Liver (tissue), 9 donors: ENCODE data around the gene SLC31A1. TPM values are rescaled to one million over a fixed set of nuclear protein-coding genes. Genes with fewer than 3 reads are reported as not detected.

Experiments used
- DNase-seq: peaks from one replicate; pipeline ENCODE4 v3.0.0-alpha.2; 2017; ENCODE audit warnings: low spot score
- H3K27ac ChIP-seq, 2 donors: one replicate each; pipeline ENCODE4 v1.7.0; 2013; ENCODE audit warnings: inconsistent platforms in 2 of 2, low read length in 2 of 2, control low read depth in 1 of 2, low read depth in 1 of 2, mild to moderate bottlenecking in 1 of 2
- H3K27me3 ChIP-seq, 4 donors: one replicate each; pipeline versions ENCODE4 v1.6.1 to v1.7.0; 2013; ENCODE audit warnings: low read length in 3 of 4, inconsistent platforms in 1 of 4, mild to moderate bottlenecking in 1 of 4, moderate library complexity in 1 of 4; ENCODE audit not compliant: control insufficient read depth in 4 of 4, insufficient read depth in 4 of 4
- H3K36me3 ChIP-seq, 4 donors: one replicate each; pipeline versions ENCODE4 v1.6.1 to v1.7.0; 2013; ENCODE audit warnings: low read length in 3 of 4, mild to moderate bottlenecking in 3 of 4, low read depth in 1 of 4, moderate library complexity in 1 of 4; ENCODE audit not compliant: control insufficient read depth in 4 of 4, insufficient read depth in 3 of 4
- H3K4me1 ChIP-seq, 4 donors: one replicate each; pipeline versions ENCODE4 v1.6.1 to v1.7.0; 2013; ENCODE audit warnings: low read length in 3 of 4, mild to moderate bottlenecking in 3 of 4, moderate library complexity in 1 of 4; ENCODE audit not compliant: control insufficient read depth in 4 of 4, insufficient read depth in 4 of 4
- H3K4me3 ChIP-seq, 3 donors: one replicate each; pipeline versions ENCODE4 v1.6.1 to v1.7.0; 2013; ENCODE audit warnings: low read length in 3 of 3, control low read depth in 1 of 3, low read depth in 1 of 3, mild to moderate bottlenecking in 1 of 3
- H3K9ac ChIP-seq, 2 donors: one replicate each; pipeline ENCODE4 v1.7.0; 2013; ENCODE audit warnings: low read length in 2 of 2, mild to moderate bottlenecking in 2 of 2, moderate library complexity in 2 of 2, control low read depth in 1 of 2, low read depth in 1 of 2
- H3K9me3 ChIP-seq, 4 donors: one replicate each; pipeline versions ENCODE4 v1.6.1 to v1.7.0; 2013; ENCODE audit warnings: low read length in 3 of 4; ENCODE audit not compliant: control insufficient read depth in 4 of 4
- FOXA1 ChIP-seq: IDR thresholded peaks from 2 replicates; pipeline ENCODE4 v1.6.1; 2016; ENCODE audit warnings: antibody characterized with exemption
- FOXA2 ChIP-seq: IDR thresholded peaks from 2 replicates; pipeline ENCODE4 v1.6.1; 2016; ENCODE audit warnings: antibody characterized with exemption
- GABPA ChIP-seq, 2 donors: IDR thresholded peaks in 1 of 2; conservative IDR thresholded peaks in 1 of 2; 2 replicates each; pipeline ENCODE4 v1.6.1; 2016; ENCODE audit warnings: antibody characterized with exemption in 2 of 2, mild to moderate bottlenecking in 1 of 2, moderate library complexity in 1 of 2
- JUND ChIP-seq, 2 donors: IDR thresholded peaks; 2 replicates each; pipeline ENCODE4 v1.6.1; 2016; ENCODE audit warnings: antibody characterized with exemption in 2 of 2
- NR2F2 ChIP-seq: IDR thresholded peaks from 2 replicates; pipeline ENCODE4 v1.6.1; 2016; ENCODE audit warnings: antibody characterized with exemption
- RAD21 ChIP-seq, 2 donors: IDR thresholded peaks; 2 replicates each; pipeline ENCODE4 v1.6.1; 2016; ENCODE audit warnings: antibody characterized with exemption in 2 of 2, mild to moderate bottlenecking in 2 of 2
- RXRA ChIP-seq, 2 donors: IDR thresholded peaks; 2 replicates each; pipeline ENCODE4 v1.6.1; 2017 to 2018; ENCODE audit warnings: antibody characterized with exemption in 2 of 2, mild to moderate bottlenecking in 1 of 2
- SP1 ChIP-seq: IDR thresholded peaks from 2 replicates; pipeline ENCODE4 v1.6.1; 2018; ENCODE audit warnings: antibody characterized with exemption, mild to moderate bottlenecking
- TAF1 ChIP-seq: conservative IDR thresholded peaks from 2 replicates; pipeline ENCODE4 v1.6.1; 2016; ENCODE audit warnings: antibody characterized with exemption, mild to moderate bottlenecking
- YY1 ChIP-seq: IDR thresholded peaks from 2 replicates; pipeline ENCODE4 v1.6.1; 2016; ENCODE audit warnings: antibody characterized with exemption, mild to moderate bottlenecking
- WGBS: extraction: QIAGEN DNeasy Blood & Tissue Kit; methylation state at CpG from one replicate; pipeline ENCODE4 v1.1.7; 2013; 5-methylcytosine and 5-hydroxymethylcytosine counted together
- polyA plus RNA-seq, 2 donors: library from polyadenylated mRNA; stranded (reverse) in 1 of 2; unstranded in 1 of 2; fragments of 200-250 nt in 1 of 2; fragments of >200 nt in 1 of 2; fragmentation: Nextera tagmentation in 1 of 2; extraction: Ambion mirVana in 1 of 2; gene quantifications; one replicate each; pipeline versions ENCODE4 v1.2.1 to v1.2.3, GENCODE V29; 2013 to 2015
- total RNA-seq, 2 donors: library from RNA; depleted of rRNA; stranded (reverse); fragments of >200 nt; gene quantifications; one replicate each; pipeline ENCODE4 v1.2.3, GENCODE V29; 2014
- TF ChIP-seq, protein P1 (sequence below): IDR thresholded peaks from 2 replicates; pipeline ENCODE4 v1.6.1; 2016; ENCODE audit warnings: antibody characterized with exemption
- TF ChIP-seq, protein P2 (sequence below): IDR thresholded peaks from 2 replicates; pipeline ENCODE4 v1.6.1; 2016; ENCODE audit warnings: antibody characterized with exemption
- TF ChIP-seq, protein P3 (sequence below): fragments of 150-350 bp; IDR thresholded peaks from 2 replicates; pipeline ENCODE4 v1.5.1; 2017; ENCODE audit warnings: improper control_type of control experiment, low read depth, low read length; ENCODE audit not compliant: missing input control
- TF ChIP-seq, protein P4 (sequence below): IDR thresholded peaks from 2 replicates; pipeline ENCODE4 v1.6.1; 2016; ENCODE audit warnings: antibody characterized with exemption, mild to moderate bottlenecking
- donor health status: healthy.
- donor health status: healthy.
- donor health status: healthy.
- donor health status: healthy.
- donor health status: healthy.

Gene SLC31A1
- total and polyA plus RNA-seq, 4 donors = 26.6 to 96.2 (median 44.9) TPM

DNA sequence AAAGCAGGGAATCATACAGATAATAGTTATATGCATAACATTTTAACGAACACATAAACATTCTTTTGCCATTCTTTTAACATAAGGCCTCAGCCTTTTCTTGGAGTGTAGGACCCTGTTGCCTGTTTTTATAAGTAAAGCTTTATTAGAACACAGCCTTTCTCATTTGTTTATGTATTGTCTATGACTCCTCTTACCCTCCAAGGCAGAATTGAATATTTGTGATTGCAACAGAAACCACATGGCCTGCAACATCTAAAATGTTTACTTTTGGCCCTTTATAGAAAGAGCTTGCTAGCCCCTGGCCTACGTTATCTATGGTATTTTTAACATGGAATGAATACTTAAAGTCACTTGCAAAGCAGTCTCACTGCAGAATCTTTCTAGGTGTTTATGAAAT, 2.6 kb downstream of the SLC31A1 start:
- TF ChIP-seq RAD21 (IDR thresholded peaks at IDR 0.05) (no peak), FOXA2 (no peak), TAF1 (no peak), RXRA (IDR thresholded peaks at IDR 0.05) (no peak), JUND (IDR thresholded peaks at IDR 0.05) (no peak), FOXA1 (no peak), NR2F2 (no peak)
- TF ChIP-seq, protein P1, sequence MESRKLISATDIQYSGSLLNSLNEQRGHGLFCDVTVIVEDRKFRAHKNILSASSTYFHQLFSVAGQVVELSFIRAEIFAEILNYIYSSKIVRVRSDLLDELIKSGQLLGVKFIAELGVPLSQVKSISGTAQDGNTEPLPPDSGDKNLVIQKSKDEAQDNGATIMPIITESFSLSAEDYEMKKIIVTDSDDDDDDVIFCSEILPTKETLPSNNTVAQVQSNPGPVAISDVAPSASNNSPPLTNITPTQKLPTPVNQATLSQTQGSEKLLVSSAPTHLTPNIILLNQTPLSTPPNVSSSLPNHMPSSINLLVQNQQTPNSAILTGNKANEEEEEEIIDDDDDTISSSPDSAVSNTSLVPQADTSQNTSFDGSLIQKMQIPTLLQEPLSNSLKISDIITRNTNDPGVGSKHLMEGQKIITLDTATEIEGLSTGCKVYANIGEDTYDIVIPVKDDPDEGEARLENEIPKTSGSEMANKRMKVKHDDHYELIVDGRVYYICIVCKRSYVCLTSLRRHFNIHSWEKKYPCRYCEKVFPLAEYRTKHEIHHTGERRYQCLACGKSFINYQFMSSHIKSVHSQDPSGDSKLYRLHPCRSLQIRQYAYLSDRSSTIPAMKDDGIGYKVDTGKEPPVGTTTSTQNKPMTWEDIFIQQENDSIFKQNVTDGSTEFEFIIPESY = no peak
- TF ChIP-seq, protein P2, sequence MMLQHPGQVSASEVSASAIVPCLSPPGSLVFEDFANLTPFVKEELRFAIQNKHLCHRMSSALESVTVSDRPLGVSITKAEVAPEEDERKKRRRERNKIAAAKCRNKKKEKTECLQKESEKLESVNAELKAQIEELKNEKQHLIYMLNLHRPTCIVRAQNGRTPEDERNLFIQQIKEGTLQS = no peak
- TF ChIP-seq, protein P3, sequence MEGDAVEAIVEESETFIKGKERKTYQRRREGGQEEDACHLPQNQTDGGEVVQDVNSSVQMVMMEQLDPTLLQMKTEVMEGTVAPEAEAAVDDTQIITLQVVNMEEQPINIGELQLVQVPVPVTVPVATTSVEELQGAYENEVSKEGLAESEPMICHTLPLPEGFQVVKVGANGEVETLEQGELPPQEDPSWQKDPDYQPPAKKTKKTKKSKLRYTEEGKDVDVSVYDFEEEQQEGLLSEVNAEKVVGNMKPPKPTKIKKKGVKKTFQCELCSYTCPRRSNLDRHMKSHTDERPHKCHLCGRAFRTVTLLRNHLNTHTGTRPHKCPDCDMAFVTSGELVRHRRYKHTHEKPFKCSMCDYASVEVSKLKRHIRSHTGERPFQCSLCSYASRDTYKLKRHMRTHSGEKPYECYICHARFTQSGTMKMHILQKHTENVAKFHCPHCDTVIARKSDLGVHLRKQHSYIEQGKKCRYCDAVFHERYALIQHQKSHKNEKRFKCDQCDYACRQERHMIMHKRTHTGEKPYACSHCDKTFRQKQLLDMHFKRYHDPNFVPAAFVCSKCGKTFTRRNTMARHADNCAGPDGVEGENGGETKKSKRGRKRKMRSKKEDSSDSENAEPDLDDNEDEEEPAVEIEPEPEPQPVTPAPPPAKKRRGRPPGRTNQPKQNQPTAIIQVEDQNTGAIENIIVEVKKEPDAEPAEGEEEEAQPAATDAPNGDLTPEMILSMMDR = no peak
- TF ChIP-seq, protein P4, sequence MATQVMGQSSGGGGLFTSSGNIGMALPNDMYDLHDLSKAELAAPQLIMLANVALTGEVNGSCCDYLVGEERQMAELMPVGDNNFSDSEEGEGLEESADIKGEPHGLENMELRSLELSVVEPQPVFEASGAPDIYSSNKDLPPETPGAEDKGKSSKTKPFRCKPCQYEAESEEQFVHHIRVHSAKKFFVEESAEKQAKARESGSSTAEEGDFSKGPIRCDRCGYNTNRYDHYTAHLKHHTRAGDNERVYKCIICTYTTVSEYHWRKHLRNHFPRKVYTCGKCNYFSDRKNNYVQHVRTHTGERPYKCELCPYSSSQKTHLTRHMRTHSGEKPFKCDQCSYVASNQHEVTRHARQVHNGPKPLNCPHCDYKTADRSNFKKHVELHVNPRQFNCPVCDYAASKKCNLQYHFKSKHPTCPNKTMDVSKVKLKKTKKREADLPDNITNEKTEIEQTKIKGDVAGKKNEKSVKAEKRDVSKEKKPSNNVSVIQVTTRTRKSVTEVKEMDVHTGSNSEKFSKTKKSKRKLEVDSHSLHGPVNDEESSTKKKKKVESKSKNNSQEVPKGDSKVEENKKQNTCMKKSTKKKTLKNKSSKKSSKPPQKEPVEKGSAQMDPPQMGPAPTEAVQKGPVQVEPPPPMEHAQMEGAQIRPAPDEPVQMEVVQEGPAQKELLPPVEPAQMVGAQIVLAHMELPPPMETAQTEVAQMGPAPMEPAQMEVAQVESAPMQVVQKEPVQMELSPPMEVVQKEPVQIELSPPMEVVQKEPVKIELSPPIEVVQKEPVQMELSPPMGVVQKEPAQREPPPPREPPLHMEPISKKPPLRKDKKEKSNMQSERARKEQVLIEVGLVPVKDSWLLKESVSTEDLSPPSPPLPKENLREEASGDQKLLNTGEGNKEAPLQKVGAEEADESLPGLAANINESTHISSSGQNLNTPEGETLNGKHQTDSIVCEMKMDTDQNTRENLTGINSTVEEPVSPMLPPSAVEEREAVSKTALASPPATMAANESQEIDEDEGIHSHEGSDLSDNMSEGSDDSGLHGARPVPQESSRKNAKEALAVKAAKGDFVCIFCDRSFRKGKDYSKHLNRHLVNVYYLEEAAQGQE = no peak
- Histone ChIP-seq H3K27me3 (no peaks in the 10 kb centered on the region), H3K4me1 (peaks cover 6 to 59% (median 50%) of the 10 kb centered on the region in 4 donors), H3K4me3 (no peak overlapping the region), H3K9ac (no peak overlapping the region), H3K36me3 (peaks cover 0 to 6% (median under 1%) of the 10 kb centered on the region in 4 donors), H3K27ac (no peak overlapping the region), H3K9me3 (no peaks in the 10 kb centered on the region)
- no peak for DNase-seq
- 65% methylated on average over 2 of the region's 2 CpGs for WGBS

DNA sequence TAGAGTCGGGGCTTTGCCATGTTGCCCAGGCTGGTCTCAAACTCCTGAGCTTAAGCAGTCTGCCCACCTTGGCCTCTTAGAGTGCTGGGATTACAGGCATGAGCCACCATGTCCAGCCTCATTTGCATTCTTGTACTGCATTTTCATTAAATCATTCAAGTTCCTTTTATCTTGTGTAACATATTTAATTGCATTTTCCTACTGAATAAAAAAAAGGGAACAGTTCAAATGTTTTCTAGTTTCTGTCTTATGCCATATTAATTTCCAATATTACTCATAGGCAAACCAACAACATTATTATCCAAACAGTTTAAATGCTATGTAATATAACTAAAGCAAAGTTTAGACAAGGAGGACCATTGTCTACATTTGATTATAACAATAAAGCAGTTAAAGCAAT, 6.1 kb downstream of the SLC31A1 start:
- Histone ChIP-seq H3K9ac (no peak overlapping the region), H3K36me3 (peaks cover 0 to 6% (median under 1%) of the 10 kb centered on the region in 4 donors), H3K27me3 (no peaks in the 10 kb centered on the region), H3K4me1 (peaks cover 6 to 51% (median 34%) of the 10 kb centered on the region in 4 donors), H3K27ac (no peak overlapping the region), H3K4me3 (no peak overlapping the region), H3K9me3 (no peaks in the 10 kb centered on the region)
- no peak for DNase-seq
- WGBS = 46% methylated on average over 1 of the region's 1 CpG
- no peak for TF ChIP-seq FOXA1
- no peak for TF ChIP-seq SP1
- TF ChIP-seq, protein P1 = no peak
- TF ChIP-seq, protein P3 = no peak
- TF ChIP-seq, protein P4 = no peak
- TF ChIP-seq JUND (IDR thresholded peaks at IDR 0.05) = no peak
- no peak for TF ChIP-seq YY1
- TF ChIP-seq RAD21 (IDR thresholded peaks at IDR 0.05) = no peak
- no peak for TF ChIP-seq RXRA (IDR thresholded peaks at IDR 0.05)
- no peak for TF ChIP-seq GABPA (IDR thresholded peaks at IDR 0.05 in 1 of 2, conservative IDR thresholded peaks at IDR 0.05 in 1 of 2)
